Adrenal gland (tissue), 5 donors: Measurements from ENCODE around the gene ATP5MC2.

Experiments used
- CTCF ChIP-seq, 6 experiments: fragments of 450-650 bp in 4 of 6; fragments of 200-600 bp in 2 of 6; sonication (generic) in 1 of 6; IDR thresholded peaks; 1 replicate in 5 of 6; 2 replicates in 1 of 6; pipeline versions ENCODE4 v1.5.1 to v1.8.0; 2016 to 2021; ENCODE audit warnings: antibody characterized with exemption in 6 of 6, mild to moderate bottlenecking in 2 of 6, moderate library complexity in 1 of 6
- POLR2A ChIP-seq, 2 donors: fragments of 450-650 bp; IDR thresholded peaks; one replicate each; pipeline ENCODE4 v1.6.1; 2017; ENCODE audit warnings: antibody characterized with exemption in 2 of 2, mild to moderate bottlenecking in 2 of 2, moderate library complexity in 1 of 2
- donor health status: DM: no; HTN: no; CAD: no.

- TF ChIP-seq CTCF (IDR thresholded peaks at IDR 0.05) = no peak
- no peak for TF ChIP-seq POLR2A (IDR thresholded peaks at IDR 0.05)
Observed at GRCh38 chr12:53700567-53700966, 24.7 kb upstream of the ATP5MC2 start.
